ENCODE data around the gene ENOX1. TPM values are rescaled to one million over a fixed set of nuclear protein-coding genes. Genes with fewer than 3 reads are reported as not detected.

The ENOX1 gene
- total RNA-seq, 1 donor from 2014 or later = 2.5 TPM

GRCh38 chr13:43329702-43330101, 457.1 kb downstream of the ENOX1 start:
- no peak for DNase-seq (ENCODE audit: low spot score, unreplicated experiment)
- Mint-ChIP-seq H3K4me3 (ENCODE audit: low read depth) (no peak overlapping the region), H3K9me3 (ENCODE audit: low read depth) (no peaks in the 10 kb centered on the region), H3K4me1 (ENCODE audit: low read depth) (peaks cover 3% of the 10 kb centered on the region), H3K36me3 (ENCODE audit: insufficient read depth) (no peaks in the 10 kb centered on the region), H3K27ac (no peak overlapping the region), H3K27me3 (no peaks in the 10 kb centered on the region)
- TF ChIP-seq CTCF (IDR thresholded peaks at IDR 0.05; ENCODE audit: unreplicated experiment) = no peak

GRCh38 chr13:43328907-43329306, 457.9 kb downstream of the ENOX1 start:
- Mint-ChIP-seq H3K9me3 (ENCODE audit: low read depth) (no peaks in the 10 kb centered on the region), H3K36me3 (ENCODE audit: insufficient read depth) (no peaks in the 10 kb centered on the region), H3K4me3 (ENCODE audit: low read depth) (no peak overlapping the region), H3K27ac (no peak overlapping the region), H3K4me1 (ENCODE audit: low read depth) (peaks cover 9% of the 10 kb centered on the region), H3K27me3 (no peaks in the 10 kb centered on the region)
- no peak for TF ChIP-seq CTCF (IDR thresholded peaks at IDR 0.05; ENCODE audit: unreplicated experiment)
- no peak for DNase-seq (ENCODE audit: low spot score, unreplicated experiment)

- H3K36me3 Mint-ChIP-seq (ENCODE audit: insufficient read depth) = no peaks in the 10 kb centered on the region
- no peaks in the 10 kb centered on the region for H3K9me3 Mint-ChIP-seq (ENCODE audit: low read depth)
- H3K27ac Mint-ChIP-seq = no peak overlapping the region
- no peak overlapping the region for H3K4me3 Mint-ChIP-seq (ENCODE audit: low read depth)
- no peak for TF ChIP-seq CTCF (IDR thresholded peaks at IDR 0.05; ENCODE audit: unreplicated experiment)
- no peak for DNase-seq (ENCODE audit: low spot score, unreplicated experiment)
- H3K27me3 Mint-ChIP-seq = peaks cover 3% of the 10 kb centered on the region
- peaks cover 11% of the 10 kb centered on the region for H3K4me1 Mint-ChIP-seq (ENCODE audit: low read depth)
Measured at GRCh38 chr13:43326100-43326499, 460.7 kb downstream of the ENOX1 start.

GRCh38 chr13:43325636-43326035, 461.1 kb downstream of the ENOX1 start:
- no peak overlapping the region for H3K27ac Mint-ChIP-seq
- no peak for TF ChIP-seq CTCF (IDR thresholded peaks at IDR 0.05; ENCODE audit: unreplicated experiment)
- no peaks in the 10 kb centered on the region for H3K9me3 Mint-ChIP-seq (ENCODE audit: low read depth)
- H3K4me3 Mint-ChIP-seq (ENCODE audit: low read depth) = no peak overlapping the region
- H3K4me1 Mint-ChIP-seq (ENCODE audit: low read depth) = peaks cover 11% of the 10 kb centered on the region
- peaks cover 6% of the 10 kb centered on the region for H3K27me3 Mint-ChIP-seq
- H3K36me3 Mint-ChIP-seq (ENCODE audit: insufficient read depth) = no peaks in the 10 kb centered on the region
- no peak for DNase-seq (ENCODE audit: low spot score, unreplicated experiment)

GRCh38 chr13:43324129-43324528, 462.6 kb downstream of the ENOX1 start:
- peaks cover 6% of the 10 kb centered on the region for H3K27me3 Mint-ChIP-seq
- no peaks in the 10 kb centered on the region for H3K36me3 Mint-ChIP-seq (ENCODE audit: insufficient read depth)
- no peaks in the 10 kb centered on the region for H3K9me3 Mint-ChIP-seq (ENCODE audit: low read depth)
- no peak for TF ChIP-seq CTCF (IDR thresholded peaks at IDR 0.05; ENCODE audit: unreplicated experiment)
- H3K4me1 Mint-ChIP-seq (ENCODE audit: low read depth) = peaks cover 11% of the 10 kb centered on the region
- no peak overlapping the region for H3K27ac Mint-ChIP-seq
- no peak for DNase-seq (ENCODE audit: low spot score, unreplicated experiment)
- no peak overlapping the region for H3K4me3 Mint-ChIP-seq (ENCODE audit: low read depth)
